Ascending aorta (tissue), 2 donors: ENCODE results near the gene TFPT. TPM values are rescaled to one million over a fixed set of nuclear protein-coding genes. Genes with fewer than 3 reads are reported as not detected.
"Not testable (repeated sequence)": the region's sequence is repeated elsewhere in the genome, so short reads cannot be mapped to it uniquely, and the experiment has no call there.

Experiments
- DNase-seq, 2 donors: peaks; one replicate each; pipeline ENCODE4 v3.0.0-alpha.2; 2019; ENCODE audit warnings: low spot score in 2 of 2
- H3K27ac ChIP-seq, 2 donors: fragments of 200-600 bp; sonication (generic); one replicate each; pipeline ENCODE4 v1.5.1; 2016 to 2017; ENCODE audit warnings: mild to moderate bottlenecking in 1 of 2
- H3K27me3 ChIP-seq: fragments of 200-600 bp; sonication (generic); one replicate; pipeline ENCODE4 v1.5.1; 2017
- H3K36me3 ChIP-seq, 2 donors: fragments of 200-600 bp; sonication (generic); one replicate each; pipeline ENCODE4 v1.5.1; 2016
- H3K4me1 ChIP-seq, 2 donors: fragments of 200-600 bp; sonication (generic); one replicate each; pipeline ENCODE4 v1.5.1; 2016 to 2017; ENCODE audit warnings: mild to moderate bottlenecking in 1 of 2
- H3K4me3 ChIP-seq, 2 donors: fragments of 200-600 bp; sonication (generic); one replicate each; pipeline ENCODE4 v1.5.1; 2016 to 2017; ENCODE audit warnings: mild to moderate bottlenecking in 1 of 2
- H3K9me3 ChIP-seq, 2 donors: fragments of 200-600 bp; sonication (generic); one replicate each; pipeline ENCODE4 v1.5.1; 2016
- intact Hi-C: fragments of 100-400 bp; cut with DNase I; formaldehyde crosslinking; loops from one replicate; pipeline ENCODE4 v1.15.1; 2023
- total RNA-seq: library from RNA; depleted of rRNA; stranded (reverse); fragments of >200 nt; gene quantifications from one replicate; pipeline ENCODE4 v1.1.0, GENCODE V29; 2016
- TF ChIP-seq, protein P1 (sequence below), 3 experiments: fragments of 200-600 bp in 2 of 3; fragments of 450-650 bp in 1 of 3; sonication (generic) in 2 of 3; IDR thresholded peaks; one replicate each; pipeline ENCODE4 v1.5.1; 2016 to 2019; ENCODE audit warnings: antibody characterized with exemption in 3 of 3, mild to moderate bottlenecking in 1 of 3, moderate library complexity in 1 of 3

TFPT gene
- total RNA-seq, 1 donor from 2014 or later: 10.6 TPM

DNA sequence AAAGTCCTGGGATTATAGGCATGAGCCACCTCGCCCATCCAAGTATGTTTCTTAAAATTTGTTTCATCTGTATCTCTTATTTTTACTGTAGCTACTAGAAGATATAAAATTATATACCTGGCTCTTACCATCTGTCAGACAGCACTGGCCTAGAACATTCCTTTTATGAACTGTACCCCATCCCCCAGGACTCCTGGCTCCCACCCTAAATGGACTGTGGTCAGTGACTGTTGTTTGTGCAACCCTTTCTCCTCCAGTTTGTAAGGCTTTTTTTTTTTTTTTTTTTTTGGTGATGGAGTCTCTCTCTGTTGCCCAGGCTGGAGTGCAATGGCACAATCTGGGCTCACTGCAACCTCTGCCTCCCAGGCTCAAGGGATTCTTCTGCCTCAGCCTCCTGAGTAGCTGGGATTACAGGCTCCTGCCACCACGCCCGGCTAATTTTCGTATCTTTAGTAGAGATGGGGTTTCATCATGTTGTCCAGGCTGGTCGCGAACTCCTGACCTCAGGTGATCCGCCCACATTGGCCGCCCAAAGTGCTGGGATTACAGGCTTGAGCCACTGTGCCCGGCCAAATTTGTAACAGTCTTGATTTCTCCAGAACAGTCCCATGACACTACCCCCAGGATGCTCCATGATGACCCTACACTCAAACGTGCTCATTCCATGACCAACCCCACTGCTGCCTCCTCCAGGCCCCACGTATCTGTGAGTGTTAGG, 10.3 kb downstream of the TFPT start:
- Histone ChIP-seq H3K27me3 (no peaks in the 10 kb centered on the region), H3K4me3 (no peak overlapping the region), H3K4me1 (peaks cover 0 to 7% of the 10 kb centered on the region in 2 donors), H3K36me3 (peaks cover 36 to 45% of the 10 kb centered on the region in 2 donors), H3K9me3 (no peaks in the 10 kb centered on the region), H3K27ac (no peak overlapping the region)
- DNase-seq: peak in 1 of 2 donors; percentile 16
- TF ChIP-seq, protein P1, sequence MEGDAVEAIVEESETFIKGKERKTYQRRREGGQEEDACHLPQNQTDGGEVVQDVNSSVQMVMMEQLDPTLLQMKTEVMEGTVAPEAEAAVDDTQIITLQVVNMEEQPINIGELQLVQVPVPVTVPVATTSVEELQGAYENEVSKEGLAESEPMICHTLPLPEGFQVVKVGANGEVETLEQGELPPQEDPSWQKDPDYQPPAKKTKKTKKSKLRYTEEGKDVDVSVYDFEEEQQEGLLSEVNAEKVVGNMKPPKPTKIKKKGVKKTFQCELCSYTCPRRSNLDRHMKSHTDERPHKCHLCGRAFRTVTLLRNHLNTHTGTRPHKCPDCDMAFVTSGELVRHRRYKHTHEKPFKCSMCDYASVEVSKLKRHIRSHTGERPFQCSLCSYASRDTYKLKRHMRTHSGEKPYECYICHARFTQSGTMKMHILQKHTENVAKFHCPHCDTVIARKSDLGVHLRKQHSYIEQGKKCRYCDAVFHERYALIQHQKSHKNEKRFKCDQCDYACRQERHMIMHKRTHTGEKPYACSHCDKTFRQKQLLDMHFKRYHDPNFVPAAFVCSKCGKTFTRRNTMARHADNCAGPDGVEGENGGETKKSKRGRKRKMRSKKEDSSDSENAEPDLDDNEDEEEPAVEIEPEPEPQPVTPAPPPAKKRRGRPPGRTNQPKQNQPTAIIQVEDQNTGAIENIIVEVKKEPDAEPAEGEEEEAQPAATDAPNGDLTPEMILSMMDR (IDR thresholded peaks at IDR 0.05): no peak
- intact Hi-C loops: loop anchor here (5.0 to 10.0 kb wide), 3 partner anchors 238 to 908 kb away; partner anchors contain the start of genes LENG9 and MYADM

DNA sequence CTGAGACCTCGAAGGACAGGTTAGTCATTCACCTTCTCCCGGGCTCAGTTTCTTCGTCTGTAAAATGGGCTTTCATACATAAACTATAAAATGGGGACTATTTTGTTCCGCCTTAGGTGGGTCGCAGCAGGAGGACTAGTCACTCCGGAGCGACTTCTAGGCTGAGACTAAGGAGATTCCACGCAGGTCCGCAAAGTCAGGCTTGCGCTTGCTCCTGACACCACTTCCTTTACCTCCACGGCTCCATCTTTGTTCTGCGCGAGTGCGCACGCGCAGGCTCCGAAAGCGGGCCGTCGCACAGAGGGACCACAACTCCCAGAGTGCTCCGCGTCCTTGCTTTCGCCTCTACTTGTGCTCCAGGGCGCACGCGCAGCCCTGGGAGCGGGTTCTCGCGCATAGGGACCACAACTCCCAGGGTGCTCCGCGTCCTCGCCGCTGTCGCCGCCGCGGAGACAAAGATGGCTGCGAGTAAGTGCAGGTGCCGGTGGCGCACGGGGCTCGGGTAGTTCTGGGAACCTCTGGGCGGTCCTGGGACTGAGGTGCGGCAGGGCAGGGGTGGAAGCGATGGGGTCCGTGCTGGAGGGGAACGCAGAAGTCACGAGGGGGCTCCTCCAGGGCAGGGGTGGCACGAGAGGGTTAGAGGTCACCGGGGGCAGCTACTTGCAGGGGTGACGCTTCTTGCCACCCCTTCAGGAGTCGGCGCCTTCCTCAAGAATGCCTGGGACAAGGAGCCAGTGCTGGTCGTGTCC, 12.9 kb downstream of the TFPT start, which contains the start of gene NDUFA3:
NDUFA3 (plus strand) TSS at position 435 of the 749 bp plus-strand sequence; CDS start at position 459, 24 bp downstream.
- H3K9me3 ChIP-seq: no peaks in the 10 kb centered on the region
- peaks cover 0 to 7% of the 10 kb centered on the region in 2 donors for H3K4me1 ChIP-seq
- H3K36me3 ChIP-seq: peaks cover 12 to 20% of the 10 kb centered on the region in 2 donors
- TF ChIP-seq, protein P1 (IDR thresholded peaks at IDR 0.05): no peak
- intact Hi-C loops: loop anchor here (1.0 to 10.0 kb wide), 7 partner anchors 13 to 905 kb away; partner anchors contain the start of genes CNOT3, LENG1, LENG9 and MYADM
- H3K27me3 ChIP-seq: no peaks in the 10 kb centered on the region
- H3K27ac ChIP-seq: peak within 1 kb of the TSS in 1 of 2 donors; percentile 67
- H3K4me3 ChIP-seq: peak within 1 kb of the TSS; percentile 72 to 83
- DNase-seq: peak; percentile 97 to 99

DNA sequence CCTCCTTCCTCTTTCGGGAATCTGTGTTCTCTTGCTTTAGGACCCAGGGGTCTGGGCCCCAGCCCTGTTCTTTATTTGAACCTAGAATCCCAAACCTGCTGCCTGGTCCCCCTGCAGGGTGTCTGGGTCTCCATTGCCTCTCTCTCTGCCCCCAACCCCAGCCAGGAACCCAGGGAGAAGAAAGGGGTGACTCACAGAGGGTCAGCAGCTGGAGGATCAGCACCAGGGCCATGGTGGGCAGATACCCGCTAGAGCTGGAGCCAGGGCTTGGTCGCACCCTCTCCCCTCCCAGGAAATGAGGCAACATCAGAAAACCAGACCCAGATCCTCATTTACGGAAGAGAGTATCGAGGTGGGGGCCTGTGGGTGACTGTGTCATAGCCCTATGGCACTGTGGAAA, 14.9 kb downstream of the TFPT start, which contains the start of gene OSCAR:
OSCAR (minus strand) TSS at position 243 of the 400 bp plus-strand sequence; CDS start at position 232, 11 bp downstream.
- TF ChIP-seq, protein P1 (IDR thresholded peaks at IDR 0.05): no peak
- no peaks in the 10 kb centered on the region for H3K9me3 ChIP-seq
- peaks cover 5 to 12% of the 10 kb centered on the region in 2 donors for H3K4me1 ChIP-seq
- intact Hi-C loops: loop anchor here (5.0 to 10.0 kb wide), 3 partner anchors 233 to 903 kb away; partner anchors contain the start of genes LENG9 and MYADM
- H3K36me3 ChIP-seq: peaks cover 0 to under 1% of the 10 kb centered on the region in 2 donors
- H3K27me3 ChIP-seq: peaks cover 4% of the 10 kb centered on the region
- peak in 1 of 2 donors; percentile 65 for DNase-seq
- no peak within 1 kb of the TSS for H3K4me3 ChIP-seq
- no peak within 1 kb of the TSS for H3K27ac ChIP-seq

DNA sequence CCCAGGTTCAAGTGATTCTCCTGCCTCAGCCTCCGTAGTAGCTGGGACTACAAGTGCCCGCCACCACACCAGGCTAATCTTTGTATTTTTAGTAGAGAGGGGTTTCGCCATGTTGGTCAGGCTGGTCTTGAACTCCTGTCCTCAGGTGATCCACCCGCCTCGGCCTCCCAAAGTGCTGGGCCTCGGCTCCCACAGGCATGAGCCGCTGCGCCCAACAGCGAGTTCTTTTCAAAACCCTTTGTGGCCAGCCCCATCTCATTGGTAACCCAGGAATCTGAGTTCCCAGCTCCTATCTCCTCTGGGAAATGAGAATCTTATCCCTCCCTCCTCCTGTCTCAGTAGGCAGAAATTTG, 15.6 kb downstream of the TFPT start:
- DNase-seq: peak in 1 of 2 donors; percentile 2
- H3K4me1 ChIP-seq: peaks cover 5 to 14% of the 10 kb centered on the region in 2 donors
- not testable (repeated sequence) for H3K36me3 ChIP-seq, H3K9me3 ChIP-seq, H3K4me3 ChIP-seq, H3K27ac ChIP-seq
- intact Hi-C loops: loop anchor here (5.0 to 10.0 kb wide), 3 partner anchors 233 to 903 kb away; partner anchors contain the start of genes LENG9 and MYADM
- H3K27me3 ChIP-seq: peaks cover 10% of the 10 kb centered on the region

DNA sequence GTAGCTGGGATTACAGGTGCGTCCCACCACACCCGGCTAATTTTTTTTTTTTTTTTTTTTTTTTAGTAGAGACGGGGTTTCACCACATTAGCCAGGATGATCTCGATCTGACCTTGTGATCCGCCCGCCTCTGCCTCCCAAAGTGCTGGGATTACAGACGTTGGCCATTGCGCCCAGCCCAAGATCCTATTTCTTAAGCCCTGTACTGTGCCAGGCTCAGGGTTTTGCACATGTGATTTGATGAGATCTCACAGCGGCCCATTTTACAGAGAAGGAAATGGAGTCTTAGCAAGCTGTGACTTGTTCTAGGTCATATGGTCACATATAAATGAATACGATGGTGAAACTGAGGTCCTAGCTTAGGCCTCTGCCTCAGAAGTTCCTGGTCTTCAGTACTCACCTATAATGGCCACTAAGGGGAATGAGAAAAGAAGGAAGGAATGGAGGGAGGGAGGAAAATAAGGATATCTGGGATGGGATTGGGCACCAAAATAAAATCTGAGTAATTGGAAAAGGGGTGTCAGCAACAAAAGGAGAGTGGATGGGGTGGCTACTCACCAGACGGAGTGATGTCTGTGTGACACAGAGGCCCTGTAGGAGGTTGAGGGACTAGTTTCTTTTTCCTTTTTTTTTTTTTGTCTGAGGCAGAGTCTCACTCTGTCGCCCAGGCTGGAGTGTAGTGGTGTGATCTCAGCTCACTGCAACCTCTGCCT, 16.1 kb downstream of the TFPT start:
- Histone ChIP-seq H3K9me3 (no peaks in the 10 kb centered on the region), H3K27ac (no peak overlapping the region), H3K4me1 (peaks cover 5 to 14% of the 10 kb centered on the region in 2 donors), H3K27me3 (peaks cover 10% of the 10 kb centered on the region), H3K36me3 (no peaks in the 10 kb centered on the region), H3K4me3 (no peak overlapping the region)
- no peak for DNase-seq
- TF ChIP-seq, protein P1 (IDR thresholded peaks at IDR 0.05): no peak
- intact Hi-C loops: no loop called here
